ENCODE data around the gene DLEC1.

The DLEC1 gene

DNA sequence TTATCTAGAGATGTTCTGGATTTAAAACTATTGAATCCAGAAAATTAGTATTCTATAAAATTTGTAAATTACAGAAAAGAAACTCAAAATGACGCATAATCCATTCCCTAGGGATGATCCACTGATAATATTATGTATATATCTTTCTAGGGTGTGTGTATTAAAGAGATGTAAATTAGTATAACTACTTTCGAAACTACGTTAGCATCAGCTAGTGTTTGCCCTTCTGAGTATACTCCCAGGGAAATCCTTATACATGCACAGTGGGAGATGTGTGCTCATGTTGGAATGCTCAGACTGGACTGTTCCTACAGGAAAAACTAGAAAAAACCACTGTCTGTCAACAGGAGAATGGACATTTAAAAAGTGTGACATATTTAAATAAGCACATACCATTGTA lies 61.5 kb downstream of the DLEC1 start:
- Mint-ChIP-seq H3K36me3 (ENCODE audit: low read depth) (no peaks in the 10 kb centered on the region), H3K4me1 (peaks cover 23% of the 10 kb centered on the region), H3K9me3 (peaks cover 15% of the 10 kb centered on the region), H3K4me3 (no peak overlapping the region), H3K27me3 (ENCODE audit: low read depth, poor library complexity) (peaks cover 17% of the 10 kb centered on the region), H3K27ac (no peak overlapping the region)
- no peak for DNase-seq
- TF ChIP-seq, protein P1, sequence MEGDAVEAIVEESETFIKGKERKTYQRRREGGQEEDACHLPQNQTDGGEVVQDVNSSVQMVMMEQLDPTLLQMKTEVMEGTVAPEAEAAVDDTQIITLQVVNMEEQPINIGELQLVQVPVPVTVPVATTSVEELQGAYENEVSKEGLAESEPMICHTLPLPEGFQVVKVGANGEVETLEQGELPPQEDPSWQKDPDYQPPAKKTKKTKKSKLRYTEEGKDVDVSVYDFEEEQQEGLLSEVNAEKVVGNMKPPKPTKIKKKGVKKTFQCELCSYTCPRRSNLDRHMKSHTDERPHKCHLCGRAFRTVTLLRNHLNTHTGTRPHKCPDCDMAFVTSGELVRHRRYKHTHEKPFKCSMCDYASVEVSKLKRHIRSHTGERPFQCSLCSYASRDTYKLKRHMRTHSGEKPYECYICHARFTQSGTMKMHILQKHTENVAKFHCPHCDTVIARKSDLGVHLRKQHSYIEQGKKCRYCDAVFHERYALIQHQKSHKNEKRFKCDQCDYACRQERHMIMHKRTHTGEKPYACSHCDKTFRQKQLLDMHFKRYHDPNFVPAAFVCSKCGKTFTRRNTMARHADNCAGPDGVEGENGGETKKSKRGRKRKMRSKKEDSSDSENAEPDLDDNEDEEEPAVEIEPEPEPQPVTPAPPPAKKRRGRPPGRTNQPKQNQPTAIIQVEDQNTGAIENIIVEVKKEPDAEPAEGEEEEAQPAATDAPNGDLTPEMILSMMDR (IDR thresholded peaks at IDR 0.05): no peak

DNA sequence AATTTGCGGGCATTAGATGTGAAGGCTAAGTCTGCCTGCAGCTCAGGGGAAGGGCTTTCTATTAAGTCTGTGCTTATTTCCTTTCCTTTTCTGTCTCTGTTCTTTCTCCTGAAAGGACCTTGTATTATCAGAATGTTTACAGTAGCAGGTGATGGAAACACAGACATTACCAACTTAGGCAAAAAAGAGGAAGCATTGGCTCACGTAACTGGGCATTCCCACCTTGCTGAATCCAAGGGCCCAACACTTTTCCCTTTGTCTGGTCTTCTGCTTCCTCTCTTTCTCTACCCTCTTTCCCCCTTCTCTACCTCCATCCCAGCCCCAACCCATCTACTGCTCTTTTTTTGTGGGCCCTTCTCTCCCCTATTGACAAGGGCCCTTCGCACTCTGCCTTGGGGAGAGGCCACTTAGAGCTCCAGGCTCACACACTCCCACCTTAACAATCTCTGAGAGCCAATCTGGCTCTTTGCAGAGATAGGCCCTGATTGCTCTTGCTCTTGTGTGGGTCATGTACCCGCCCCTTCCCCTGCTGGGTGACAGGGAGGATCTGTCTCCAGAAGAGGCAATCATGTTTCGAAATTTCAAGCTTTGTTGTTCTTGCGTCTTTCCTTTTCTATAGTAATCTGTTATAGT lies 62.9 kb downstream of the DLEC1 start:
- Mint-ChIP-seq H3K9me3 (peaks cover 21% of the 10 kb centered on the region), H3K4me1 (peaks cover 23% of the 10 kb centered on the region), H3K36me3 (ENCODE audit: low read depth) (no peaks in the 10 kb centered on the region), H3K27me3 (ENCODE audit: low read depth, poor library complexity) (peaks cover 17% of the 10 kb centered on the region), H3K4me3 (no peak overlapping the region), H3K27ac (no peak overlapping the region)
- no peak for DNase-seq
- TF ChIP-seq, protein P1 (IDR thresholded peaks at IDR 0.05): no peak

DNA sequence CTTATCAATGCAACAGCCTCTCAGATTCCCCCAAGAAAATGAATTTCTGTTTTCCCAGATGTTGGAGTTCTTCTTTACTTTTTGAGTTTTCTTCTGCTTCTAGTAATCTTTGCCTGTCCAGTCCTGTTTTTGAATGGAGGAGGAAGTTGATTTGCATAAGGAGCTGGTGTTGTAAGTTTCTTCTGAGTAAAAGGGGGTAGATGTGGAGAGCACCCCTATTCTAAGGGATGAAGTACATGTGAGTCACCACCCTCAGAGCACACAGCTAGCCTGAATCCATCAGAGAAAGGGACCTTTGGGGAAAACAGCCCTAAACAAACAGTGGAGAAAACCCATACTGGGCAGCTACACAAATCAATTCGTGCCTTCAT lies 63.4 kb downstream of the DLEC1 start:
- Mint-ChIP-seq H3K9me3 (peaks cover 21% of the 10 kb centered on the region), H3K27me3 (ENCODE audit: low read depth, poor library complexity) (peaks cover 14% of the 10 kb centered on the region), H3K4me1 (peaks cover 23% of the 10 kb centered on the region), H3K36me3 (ENCODE audit: low read depth) (no peaks in the 10 kb centered on the region), H3K27ac (no peak overlapping the region), H3K4me3 (no peak overlapping the region)
- DNase-seq: no peak
- TF ChIP-seq, protein P1 (IDR thresholded peaks at IDR 0.05): no peak

DNA sequence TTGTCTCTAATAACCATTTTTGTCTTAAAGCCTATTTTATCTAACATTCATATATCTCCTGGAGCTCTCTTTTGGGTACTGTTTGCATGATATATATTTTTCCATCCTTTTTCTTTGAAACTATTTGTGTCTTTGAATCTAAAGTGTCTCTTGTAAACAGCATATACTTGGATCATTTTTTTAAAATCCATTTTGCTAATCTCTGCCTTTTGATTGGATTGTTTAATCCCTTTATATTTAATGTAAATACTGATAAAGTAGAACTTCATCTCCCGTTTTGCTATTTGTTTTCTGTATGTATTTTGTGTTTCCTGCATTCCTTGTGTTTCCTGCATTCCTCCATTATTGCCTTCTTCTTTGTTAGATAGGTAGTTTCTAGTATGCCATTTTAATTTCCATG lies 66.5 kb downstream of the DLEC1 start:
- Mint-ChIP-seq H3K36me3 (ENCODE audit: low read depth) (no peaks in the 10 kb centered on the region), H3K4me3 (no peak overlapping the region), H3K4me1 (peaks cover 7% of the 10 kb centered on the region), H3K27me3 (ENCODE audit: low read depth, poor library complexity) (peaks cover 9% of the 10 kb centered on the region), H3K9me3 (peaks cover 21% of the 10 kb centered on the region), H3K27ac (no peak overlapping the region)
- TF ChIP-seq, protein P1 (IDR thresholded peaks at IDR 0.05): no peak
- no peak for DNase-seq

DNA sequence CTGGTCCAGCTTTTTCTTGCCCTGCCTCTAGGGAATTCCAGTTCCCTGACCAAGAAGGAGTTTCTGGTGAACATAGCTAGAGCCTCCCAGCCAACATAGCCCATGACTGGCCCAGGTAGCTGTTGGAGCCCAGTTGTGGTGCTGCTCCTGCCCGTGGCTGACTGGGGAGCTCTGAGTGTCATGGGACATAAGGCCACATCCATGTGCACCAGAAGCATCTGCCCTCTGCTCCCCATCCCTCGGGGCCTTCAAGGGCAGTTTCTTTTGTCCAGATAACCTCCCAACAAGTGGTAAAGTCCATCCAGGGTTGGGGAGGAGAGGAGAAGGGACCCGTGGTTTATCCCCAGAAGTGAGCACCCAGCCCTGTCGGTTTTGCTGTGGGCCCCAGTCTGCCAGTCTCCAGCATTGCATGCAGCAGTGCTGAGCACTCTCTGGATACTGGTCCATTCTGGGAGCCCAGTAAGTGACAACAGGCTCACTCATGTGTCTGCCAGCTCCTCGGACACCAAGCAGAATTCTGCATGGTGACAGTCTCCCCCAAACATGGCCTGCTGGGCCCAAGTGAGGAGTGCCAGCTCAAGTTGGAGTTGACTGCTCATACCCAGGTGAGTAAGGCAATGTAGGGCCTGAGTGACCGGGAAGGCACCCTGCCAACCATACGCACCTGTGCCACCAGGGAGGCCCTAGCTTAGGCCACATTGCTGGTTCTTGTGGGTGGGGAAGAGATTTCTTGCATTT lies 69.1 kb downstream of the DLEC1 start:
- TF ChIP-seq, protein P1 (IDR thresholded peaks at IDR 0.05): no peak
- Mint-ChIP-seq H3K9me3 (peaks cover 21% of the 10 kb centered on the region), H3K27ac (no peak overlapping the region), H3K4me1 (no peaks in the 10 kb centered on the region), H3K27me3 (ENCODE audit: low read depth, poor library complexity) (peaks cover 5% of the 10 kb centered on the region), H3K36me3 (ENCODE audit: low read depth) (no peaks in the 10 kb centered on the region), H3K4me3 (no peak overlapping the region)
- DNase-seq: no peak

Data from nephron progenitor cell (in vitro differentiated cells).